ENCODE data around the gene CCDC187.

The CCDC187 gene

DNA sequence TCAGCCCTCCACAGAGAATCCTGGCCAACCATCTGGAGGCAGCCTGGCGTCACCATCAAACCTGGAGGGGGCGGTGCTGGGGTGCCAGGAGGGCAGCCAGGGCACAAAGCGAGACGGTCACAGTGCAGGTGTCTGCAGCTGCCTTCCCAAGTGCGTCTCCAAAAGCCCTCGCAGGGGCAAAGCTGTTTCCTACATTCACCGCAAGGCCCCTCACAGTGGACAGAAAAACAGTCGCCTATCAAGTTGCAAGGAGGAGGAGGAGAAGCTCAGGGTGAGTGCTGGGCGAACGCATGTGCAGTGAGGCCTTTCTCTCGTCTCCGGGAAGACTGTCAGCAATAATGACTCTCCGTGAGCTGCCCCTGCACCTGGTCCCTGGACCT lies 81.0 kb downstream of the CCDC187 start:
- no peak for DNase-seq

GRCh38 chr9:136222166-136222905 lies 81.6 kb downstream of the CCDC187 start:
- no peak for DNase-seq

- DNase-seq, result no peak
These were observed 83.7 kb downstream of the CCDC187 start for GRCh38 chr9:136220017-136220729.

- no peak for DNase-seq
These were observed 84.6 kb downstream of the CCDC187 start for GRCh38 chr9:136219276-136219675.

- DNase-seq, result no peak
These were observed 85.2 kb downstream of the CCDC187 start for GRCh38 chr9:136218673-136219072.

DNA sequence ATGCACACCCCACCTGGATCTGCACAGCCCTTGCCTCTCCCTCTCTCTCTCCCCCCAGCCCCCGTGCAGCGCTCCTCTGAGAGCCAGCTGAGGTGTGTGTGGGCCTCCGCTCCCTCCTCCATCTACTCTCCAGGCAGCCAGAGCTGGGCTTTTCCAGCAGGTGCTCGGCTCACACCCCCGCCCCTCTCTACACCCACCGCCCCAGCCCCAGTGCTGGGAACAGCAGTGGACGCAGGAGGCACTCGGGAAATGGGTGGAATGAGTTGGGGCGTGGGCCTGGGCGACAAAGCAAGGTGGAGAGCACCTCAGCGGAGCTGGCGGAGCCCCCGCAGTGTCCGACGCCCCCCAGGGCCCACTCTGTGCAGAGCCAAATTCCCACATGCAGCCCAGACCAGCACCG lies 85.6 kb downstream of the CCDC187 start:
- DNase-seq, result no peak

DNA sequence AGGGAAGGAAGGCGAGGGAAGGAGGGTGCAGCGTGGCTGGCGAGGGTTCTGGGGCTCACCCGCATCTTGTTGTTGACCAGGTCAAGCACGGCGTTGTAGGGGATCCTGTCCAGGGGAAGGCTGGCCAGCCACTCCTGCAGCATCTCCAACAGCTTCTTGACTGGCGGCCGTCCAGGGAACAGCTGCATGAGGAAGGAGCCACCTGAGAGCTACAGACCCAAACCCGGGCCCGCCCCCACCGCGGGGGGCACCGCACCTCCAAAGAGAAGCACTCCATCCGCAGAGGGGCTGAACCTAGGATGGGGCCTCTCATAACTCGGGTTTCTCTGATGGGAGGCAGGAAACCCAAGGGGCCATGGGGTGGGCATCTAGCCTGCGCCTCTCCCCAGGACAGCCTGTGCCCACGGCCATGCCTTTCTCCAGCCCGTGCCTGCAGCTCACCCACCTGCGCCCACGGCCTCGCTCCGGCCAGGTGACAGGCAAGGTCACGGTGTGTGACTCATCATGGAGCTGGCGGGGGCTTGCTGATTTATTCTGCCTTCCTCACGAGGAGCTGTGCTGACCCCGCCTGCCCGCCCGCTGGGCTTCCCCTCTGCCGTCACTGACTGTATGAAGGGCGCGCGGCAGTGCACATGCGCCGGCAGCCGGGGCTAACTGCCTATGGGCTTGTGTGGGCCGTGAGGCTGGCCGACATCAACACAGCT lies 87.2 kb downstream of the CCDC187 start:
- no peak for DNase-seq

DNA sequence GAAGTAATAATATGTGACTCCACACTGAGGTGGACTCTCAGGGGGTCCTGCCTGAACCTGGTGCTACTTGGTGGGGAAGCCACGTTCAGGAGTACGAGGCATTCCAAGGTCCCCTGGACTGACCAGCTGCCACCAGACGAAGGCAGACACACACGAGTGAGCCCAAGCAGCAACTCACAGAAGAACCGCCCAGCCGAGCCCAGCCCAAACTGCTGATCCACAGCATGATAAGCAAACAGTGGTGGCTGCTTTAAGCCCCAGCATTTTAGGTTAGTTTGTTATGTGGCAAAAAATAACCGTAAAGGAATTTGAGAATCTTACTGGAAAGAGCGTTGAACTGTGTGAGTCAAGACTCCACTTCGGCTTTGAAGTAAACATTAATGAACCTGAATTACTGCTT lies 90.2 kb downstream of the CCDC187 start:
- DNase-seq, result no peak

DNA sequence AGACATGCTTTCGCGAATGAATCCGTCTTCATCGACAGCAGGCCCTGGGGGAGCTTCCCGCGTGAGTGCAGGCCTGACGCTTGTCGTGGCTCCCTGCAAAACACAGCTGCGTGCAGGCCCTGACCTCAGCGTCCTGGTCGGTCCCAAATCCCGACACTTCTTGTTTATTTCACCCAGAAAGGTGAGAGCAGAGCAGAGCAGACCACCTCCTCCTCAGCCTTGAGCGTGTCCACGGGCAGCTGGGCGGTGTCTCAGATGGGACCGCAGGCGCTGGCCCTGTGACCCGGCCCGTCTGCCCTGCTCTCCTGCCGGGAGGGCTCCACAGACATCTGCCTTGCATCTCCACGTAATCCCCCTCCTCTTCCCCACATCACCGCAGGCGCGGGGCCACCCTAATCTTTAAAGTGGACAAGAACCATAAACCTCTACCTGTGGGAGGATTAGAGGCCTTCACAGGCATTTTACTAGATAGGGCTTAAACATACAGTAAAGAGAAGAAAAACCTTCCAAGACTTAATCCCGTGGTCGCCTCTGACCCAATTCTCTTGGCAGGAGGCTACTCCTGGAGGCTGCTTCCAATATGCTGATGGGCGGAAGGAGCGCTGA lies 91.4 kb downstream of the CCDC187 start:
- no peak for DNase-seq

GRCh38 chr9:136211441-136212344 lies 92.2 kb downstream of the CCDC187 start:
- no peak for DNase-seq

- DNase-seq, result no peak
These were observed 92.9 kb downstream of the CCDC187 start for GRCh38 chr9:136211006-136211405.

DNA sequence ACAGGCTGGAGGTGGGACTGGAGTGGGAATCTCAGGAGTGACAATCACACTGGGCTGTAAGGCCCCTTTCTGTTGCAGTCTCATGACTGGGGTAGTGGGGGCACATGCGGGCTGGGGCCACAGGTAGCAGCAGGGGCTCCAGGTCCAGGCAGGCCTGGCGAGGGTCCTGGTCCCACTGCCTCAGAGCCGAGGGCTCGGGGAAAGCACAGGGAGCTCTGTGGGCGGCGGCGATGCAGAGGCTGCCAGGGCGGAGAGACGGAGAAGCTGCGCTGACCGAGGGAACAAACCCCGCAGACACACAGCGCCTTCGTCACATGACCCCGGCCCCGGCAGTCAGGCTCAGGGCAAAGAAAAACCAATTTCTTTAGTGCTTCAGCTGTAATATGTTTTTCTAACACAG lies 93.6 kb downstream of the CCDC187 start:
- no peak for DNase-seq

DNA sequence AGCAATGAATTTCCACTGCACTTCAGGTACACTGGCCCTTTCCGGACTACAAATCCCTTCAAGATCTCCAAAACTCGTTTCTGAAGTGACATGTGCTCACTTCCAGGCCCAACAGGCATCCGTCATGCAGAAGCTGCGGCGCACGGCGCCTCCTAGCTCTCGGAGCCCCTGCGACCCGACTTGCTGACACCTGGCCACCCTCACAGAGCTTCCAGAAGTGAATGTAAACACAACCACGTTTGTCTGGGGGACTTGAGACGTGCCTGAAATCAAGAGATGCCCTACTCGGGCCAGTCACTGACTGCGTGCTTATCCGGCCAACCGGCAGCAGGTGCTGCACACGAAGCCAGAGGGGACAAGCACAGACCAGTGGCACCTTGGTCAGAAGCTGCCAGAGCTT lies 94.1 kb downstream of the CCDC187 start:
- DNase-seq, result no peak

GRCh38 chr9:136209232-136209631 lies 94.7 kb downstream of the CCDC187 start:
- DNase-seq, result no peak

DNA sequence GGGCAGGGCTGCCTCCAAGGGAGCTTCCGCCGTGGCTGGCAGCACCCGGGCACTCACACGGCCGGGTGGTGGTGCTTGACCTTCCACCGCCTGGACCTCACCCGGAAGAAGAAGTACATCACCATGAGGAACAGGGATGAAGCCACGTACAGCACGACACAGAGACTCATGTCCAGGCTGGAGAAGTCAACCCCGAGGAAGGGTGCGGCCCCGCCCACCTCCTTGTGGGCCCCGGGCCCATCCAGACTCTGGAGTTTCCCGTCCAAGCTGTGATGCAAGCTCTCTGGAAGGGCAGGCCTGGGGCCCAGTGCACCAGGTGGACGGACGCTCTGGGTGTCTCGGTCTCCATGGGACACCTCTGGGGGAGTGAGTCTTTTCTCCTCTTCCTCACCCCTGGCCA lies 95.2 kb downstream of the CCDC187 start:
- DNase-seq, result no peak

DNA sequence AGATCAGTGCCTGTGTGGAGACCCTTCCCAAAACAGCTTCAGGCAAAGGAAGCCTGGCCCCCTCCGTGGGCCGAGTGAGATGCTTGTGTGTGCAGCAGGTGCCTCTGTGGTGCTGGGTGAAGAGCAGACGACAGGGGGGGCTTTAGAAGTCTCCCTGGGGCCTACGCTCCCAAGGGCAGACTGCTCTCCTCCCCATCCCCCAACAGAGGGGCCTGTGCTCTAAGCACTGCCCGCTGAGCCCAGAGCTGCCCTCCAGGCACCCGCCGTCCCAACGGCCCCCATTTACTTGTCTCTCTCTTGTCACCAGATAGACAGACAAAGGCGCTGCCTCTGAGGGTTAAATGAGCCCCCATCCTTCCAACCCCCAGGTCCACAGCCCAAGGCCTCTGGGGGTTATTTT lies 96.3 kb downstream of the CCDC187 start:
- DNase-seq, result no peak

DNA sequence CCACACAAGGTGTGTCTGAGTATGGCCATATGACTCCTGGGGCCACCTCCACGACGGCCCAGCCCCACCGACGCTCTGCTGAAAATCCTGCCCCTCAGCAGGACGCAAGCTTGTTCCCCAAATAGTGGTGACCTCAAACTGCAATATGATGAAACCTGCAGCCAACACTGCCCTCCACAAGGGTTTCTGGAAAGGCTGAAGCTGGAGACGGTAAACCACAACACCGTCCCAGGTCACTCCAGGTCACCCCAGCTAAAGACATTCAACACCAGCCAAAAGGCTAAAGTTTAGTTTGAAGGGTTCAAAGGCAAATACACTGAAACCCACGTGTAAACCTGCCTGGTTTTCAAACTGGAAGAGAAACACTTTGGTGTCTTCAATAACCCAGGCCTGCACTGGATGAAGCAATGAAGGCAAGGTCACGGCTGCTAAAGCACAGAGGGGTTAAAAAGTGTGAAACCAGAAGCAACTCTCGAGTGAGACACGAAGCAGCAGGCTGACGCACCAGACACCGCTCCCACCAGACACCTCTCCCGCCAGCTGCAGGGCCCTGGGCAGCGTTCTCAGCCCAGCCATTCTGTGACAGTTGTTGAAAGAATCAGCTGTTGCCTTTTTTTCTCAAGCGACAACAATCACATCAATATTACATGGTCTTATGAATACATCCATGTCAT lies 97.2 kb downstream of the CCDC187 start:
- DNase-seq, result no peak

GRCh38 chr9:136205707-136205992 lies 98.2 kb downstream of the CCDC187 start:
- no peak for DNase-seq

DNA sequence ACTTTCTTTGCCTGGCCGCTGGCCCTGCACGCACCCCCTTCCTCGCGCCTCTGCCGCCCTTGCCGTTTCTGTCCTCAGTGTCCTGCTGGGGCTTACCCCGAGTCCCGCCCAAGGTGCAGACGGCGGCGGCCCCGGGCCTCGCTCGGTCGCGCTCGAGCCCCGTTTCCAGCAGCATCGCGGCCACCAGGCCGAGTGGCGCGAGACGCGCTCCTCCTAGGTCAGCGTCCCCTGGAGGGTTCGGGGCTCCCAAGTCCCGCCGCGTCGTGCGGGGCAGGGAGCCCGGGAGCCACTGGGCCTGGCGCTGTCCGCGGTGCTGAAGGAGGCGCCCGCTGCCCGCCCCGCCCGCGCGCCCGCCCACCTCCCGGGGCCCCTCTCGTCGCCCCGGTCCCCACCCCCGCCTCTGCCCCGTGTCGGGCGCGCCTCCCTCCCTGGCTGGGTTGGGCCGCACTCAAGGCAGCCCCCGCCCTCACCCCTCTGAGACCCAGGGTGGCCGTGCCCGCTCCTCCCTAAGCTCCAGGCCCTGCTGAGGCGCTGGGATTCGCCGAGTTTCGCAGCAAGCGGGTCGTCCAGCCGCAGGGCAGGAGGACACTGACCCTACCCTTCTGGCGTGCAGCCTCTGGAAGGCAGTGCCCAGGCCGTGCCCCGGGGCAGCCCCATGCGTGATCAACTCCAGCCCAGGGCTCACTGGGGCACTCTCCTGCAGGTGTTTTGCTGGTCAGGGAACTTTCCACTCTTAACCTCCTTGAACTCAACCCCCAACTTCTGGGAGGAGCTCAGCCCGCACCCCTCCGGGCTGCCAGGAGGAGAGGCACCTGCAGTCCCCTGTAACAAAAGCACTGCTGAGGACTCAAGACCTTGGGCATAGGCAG lies 98.8 kb downstream of the CCDC187 start, which contains the start of gene LHX3:
LHX3 (minus strand) TSS at position 291 of the 869 bp plus-strand sequence; CDS start at position 175, 116 bp downstream.
- no peak for DNase-seq

DNA sequence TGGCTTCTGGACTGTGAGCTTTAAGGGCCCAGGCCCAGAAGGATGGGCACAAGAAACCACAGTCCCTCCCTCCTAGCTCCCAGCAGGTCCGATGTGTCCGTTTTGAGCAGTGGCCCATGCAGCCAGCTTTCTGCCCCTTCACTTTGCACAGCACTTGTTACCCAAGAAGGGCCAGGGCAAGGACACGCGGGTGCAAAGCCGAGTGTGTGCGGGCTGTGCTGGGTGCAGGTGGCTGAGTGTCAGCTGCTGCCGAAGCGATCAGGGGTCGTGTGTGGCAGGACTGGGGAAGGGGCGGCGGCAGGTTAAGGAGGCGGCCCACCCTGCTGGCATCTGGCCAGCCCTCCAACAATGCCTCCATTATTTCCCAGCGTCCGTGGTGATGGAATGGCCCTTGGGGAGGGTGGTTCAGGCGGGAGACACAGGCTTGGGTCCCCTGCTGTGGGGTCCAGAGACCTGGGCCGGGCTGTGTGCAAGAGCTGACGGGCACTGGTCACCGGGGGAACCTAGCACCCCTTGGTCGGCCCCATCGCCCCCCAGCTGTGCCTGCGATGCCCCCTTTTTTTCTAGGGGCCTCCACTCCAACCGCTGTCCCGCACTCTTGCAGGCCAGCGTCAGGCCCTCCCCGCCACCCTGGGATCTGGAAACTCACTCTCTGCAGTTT lies 99.6 kb downstream of the CCDC187 start:
- DNase-seq, result no peak
